ENCODE data around the gene TNIP3. TPM values are rescaled to one million over a fixed set of nuclear protein-coding genes. Genes with fewer than 3 reads are reported as not detected.

TNIP3 gene
- total and polyA plus RNA-seq, 2 donors (not counting 1 experiment from before 2014, with no cell fraction given) = not detected

DNA sequence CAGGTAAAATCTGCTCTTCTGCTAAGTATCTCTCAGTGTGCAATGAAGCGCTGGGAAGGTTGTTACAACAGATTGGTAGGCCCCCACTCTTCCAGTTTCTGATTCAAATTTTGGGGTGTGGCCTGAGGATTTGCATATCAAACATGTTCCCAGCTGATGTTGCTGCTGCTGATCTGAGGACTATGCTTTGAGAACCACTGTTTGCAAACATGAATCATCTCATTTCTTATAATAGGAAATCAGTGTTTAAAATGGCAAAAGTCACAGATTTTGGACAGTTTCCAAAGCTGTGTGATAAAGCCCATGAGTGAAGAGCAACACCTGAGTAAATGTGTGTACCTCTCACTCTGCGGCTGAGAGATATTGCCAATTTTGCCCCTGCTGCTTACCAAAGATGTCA lies 55.6 kb downstream of the TNIP3 start:
- Mint-ChIP-seq H3K9me3 (ENCODE audit: insufficient read depth) (no peaks in the 10 kb centered on the region), H3K4me1 (no peaks in the 10 kb centered on the region), H3K27me3 (peaks cover 16% of the 10 kb centered on the region)

DNA sequence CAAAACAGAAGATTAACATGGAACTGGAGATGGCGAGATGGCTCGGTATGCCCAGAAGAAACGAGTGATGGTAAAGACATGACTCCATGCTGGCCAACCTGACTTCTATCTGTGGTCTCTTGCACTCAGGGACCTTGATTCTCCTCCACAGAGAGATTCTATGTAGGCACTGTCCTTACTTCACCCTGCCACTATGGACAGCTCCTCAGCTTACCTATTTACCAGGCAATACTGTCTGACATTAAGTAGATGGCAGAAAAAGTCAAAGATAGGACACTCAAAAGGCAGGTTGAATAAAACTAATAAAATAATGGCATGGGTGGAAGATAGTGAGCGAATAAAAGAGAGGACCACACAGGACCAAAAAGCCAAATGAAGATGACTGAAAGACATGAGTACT lies 56.6 kb downstream of the TNIP3 start:
- Histone ChIP-seq H3K27me3 (replicated peaks in 1 of 4; ENCODE audit: control extremely low read depth in 1 of 4, control insufficient read depth in 3 of 4, insufficient read depth in 4 of 4, low read length in 3 of 4) (peaks cover 0 to 6% (median 1%) of the 10 kb centered on the region in 4 experiments), H3K36me3 (replicated peaks in 1 of 2; ENCODE audit: control extremely low read depth in 1 of 2, control insufficient read depth in 1 of 2, extremely low read depth in 1 of 2, insufficient read depth in 2 of 2, low read length in 1 of 2) (no peaks in the 10 kb centered on the region), H2AFZ (ENCODE audit: insufficient read depth, low read depth, low read length, poor library complexity, severe bottlenecking) (no peak overlapping the region), H3K9ac (ENCODE audit: low read length) (no peak overlapping the region), H3K79me2 (ENCODE audit: control insufficient read depth, insufficient read depth, low read length) (no peaks in the 10 kb centered on the region), H3K27ac (ENCODE audit: low read length in 2 of 2) (no peak overlapping the region), H3K9me3 (ENCODE audit: control extremely low read depth in 1 of 3, control insufficient read depth in 2 of 3, insufficient read depth in 1 of 3, low read length in 2 of 3) (no peaks in the 10 kb centered on the region), H3K4me2 (replicated peaks; ENCODE audit: low read depth, low read length, poor library complexity, severe bottlenecking) (no peak overlapping the region), H4K20me1 (ENCODE audit: control insufficient read depth, insufficient read depth, low read length, poor library complexity, severe bottlenecking) (no peaks in the 10 kb centered on the region), H3K4me1 (ENCODE audit: control insufficient read depth in 2 of 2, insufficient read depth in 2 of 2, low read length in 2 of 2) (no peaks in the 10 kb centered on the region), H3K4me3 (ENCODE audit: control extremely low read depth in 1 of 5, extremely low read depth in 1 of 5, insufficient read depth in 1 of 5, low read depth in 2 of 5, low read length in 4 of 5) (no peak overlapping the region)
- Mint-ChIP-seq H3K4me3 (no peak overlapping the region), H3K9me3 (ENCODE audit: insufficient read depth) (no peaks in the 10 kb centered on the region), H3K4me1 (no peaks in the 10 kb centered on the region), H3K27ac (no peak overlapping the region), H3K27me3 (peaks cover 21% of the 10 kb centered on the region)
- ChIA-PET POLR2A (no interaction called here), CTCF (no interaction called here)
- TF ChIP-seq, protein P1, sequence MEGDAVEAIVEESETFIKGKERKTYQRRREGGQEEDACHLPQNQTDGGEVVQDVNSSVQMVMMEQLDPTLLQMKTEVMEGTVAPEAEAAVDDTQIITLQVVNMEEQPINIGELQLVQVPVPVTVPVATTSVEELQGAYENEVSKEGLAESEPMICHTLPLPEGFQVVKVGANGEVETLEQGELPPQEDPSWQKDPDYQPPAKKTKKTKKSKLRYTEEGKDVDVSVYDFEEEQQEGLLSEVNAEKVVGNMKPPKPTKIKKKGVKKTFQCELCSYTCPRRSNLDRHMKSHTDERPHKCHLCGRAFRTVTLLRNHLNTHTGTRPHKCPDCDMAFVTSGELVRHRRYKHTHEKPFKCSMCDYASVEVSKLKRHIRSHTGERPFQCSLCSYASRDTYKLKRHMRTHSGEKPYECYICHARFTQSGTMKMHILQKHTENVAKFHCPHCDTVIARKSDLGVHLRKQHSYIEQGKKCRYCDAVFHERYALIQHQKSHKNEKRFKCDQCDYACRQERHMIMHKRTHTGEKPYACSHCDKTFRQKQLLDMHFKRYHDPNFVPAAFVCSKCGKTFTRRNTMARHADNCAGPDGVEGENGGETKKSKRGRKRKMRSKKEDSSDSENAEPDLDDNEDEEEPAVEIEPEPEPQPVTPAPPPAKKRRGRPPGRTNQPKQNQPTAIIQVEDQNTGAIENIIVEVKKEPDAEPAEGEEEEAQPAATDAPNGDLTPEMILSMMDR (IDR thresholded peaks at IDR 0.05) = no peak
- no peak for TF ChIP-seq EZH2 (IDR thresholded peaks at IDR 0.05; ENCODE audit: borderline replicate concordance, insufficient read depth, low read depth, low read length, poor library complexity, severe bottlenecking)
- intact Hi-C loops (cut with micrococcal nuclease) = no loop called here
- 95% methylated on average over 4 of the region's 4 CpGs for WGBS (ENCODE audit: insufficient coverage)
- ATAC-seq (ENCODE audit: low read depth) (no peak), DNase-seq (no peak)

More for the DNA sequence above, 55.6 kb downstream of the TNIP3 start:
- ChIA-PET POLR2A (no interaction called here), CTCF (no interaction called here)
- Histone ChIP-seq H3K27me3 (replicated peaks in 1 of 4; ENCODE audit: control extremely low read depth in 1 of 4, control insufficient read depth in 3 of 4, insufficient read depth in 4 of 4, low read length in 3 of 4) (peaks cover 0 to 6% (median 1%) of the 10 kb centered on the region in 4 experiments), H3K27ac (ENCODE audit: low read length in 2 of 2) (no peak overlapping the region), H3K9ac (ENCODE audit: low read length) (no peak overlapping the region), H3K36me3 (replicated peaks in 1 of 2; ENCODE audit: control extremely low read depth in 1 of 2, control insufficient read depth in 1 of 2, extremely low read depth in 1 of 2, insufficient read depth in 2 of 2, low read length in 1 of 2) (no peaks in the 10 kb centered on the region), H3K9me3 (ENCODE audit: control extremely low read depth in 1 of 3, control insufficient read depth in 2 of 3, insufficient read depth in 1 of 3, low read length in 2 of 3) (no peaks in the 10 kb centered on the region), H3K4me1 (ENCODE audit: control insufficient read depth in 2 of 2, insufficient read depth in 2 of 2, low read length in 2 of 2) (no peaks in the 10 kb centered on the region), H3K4me3 (ENCODE audit: control extremely low read depth in 1 of 5, extremely low read depth in 1 of 5, insufficient read depth in 1 of 5, low read depth in 2 of 5, low read length in 4 of 5) (no peak overlapping the region), H4K20me1 (ENCODE audit: control insufficient read depth, insufficient read depth, low read length, poor library complexity, severe bottlenecking) (no peaks in the 10 kb centered on the region), H3K4me2 (replicated peaks; ENCODE audit: low read depth, low read length, poor library complexity, severe bottlenecking) (no peak overlapping the region), H3K79me2 (ENCODE audit: control insufficient read depth, insufficient read depth, low read length) (no peaks in the 10 kb centered on the region), H2AFZ (ENCODE audit: insufficient read depth, low read depth, low read length, poor library complexity, severe bottlenecking) (no peak overlapping the region)
- Mint-ChIP-seq H3K27ac (no peak overlapping the region), H3K4me3 (no peak overlapping the region)
- no peak for ATAC-seq (ENCODE audit: low read depth)
- intact Hi-C loops (cut with micrococcal nuclease) = no loop called here
- DNase-seq = no peak
- 100% methylated on average over 1 of the region's 2 CpGs for WGBS (ENCODE audit: insufficient coverage)
- TF ChIP-seq, protein P1 (IDR thresholded peaks at IDR 0.05) = no peak
- TF ChIP-seq EZH2 (IDR thresholded peaks at IDR 0.05; ENCODE audit: borderline replicate concordance, insufficient read depth, low read depth, low read length, poor library complexity, severe bottlenecking) = no peak
